Epithelial cell of proximal tubule (primary cell): ENCODE data around the gene MAGEC3. TPM values are rescaled to one million over a fixed set of nuclear protein-coding genes. Genes with fewer than 3 reads are reported as not detected.

Source experiments
- DNase-seq: peaks from one replicate; pipeline ENCODE4 v3.0.0-alpha.2; 2011; ENCODE audit warnings: low read depth
- H3K4me3 ChIP-seq: 2 replicates; pipeline ENCODE4 v1.5.1; 2011; ENCODE audit warnings: low read depth, mild to moderate bottlenecking, low read length
- CTCF ChIP-seq: conservative IDR thresholded peaks from 2 replicates; pipeline ENCODE4 v1.5.1; 2012; ENCODE audit warnings: low read depth, mild to moderate bottlenecking, low read length
- total RNA-seq: library from RNA; depleted of rRNA; stranded (reverse); fragments of >200 nt; gene quantifications from 2 replicates; pipeline ENCODE4 v1.2.3, GENCODE V29; 2015

The MAGEC3 gene
- total RNA-seq, 1 donor from 2014 or later = not detected

GRCh38 chrX:141941234-141941633 is 103.1 kb downstream of the MAGEC3 start:
- no peak overlapping the region for H3K4me3 ChIP-seq
- no peak for TF ChIP-seq CTCF
- DNase-seq = no peak

- DNase-seq = no peak
- H3K4me3 ChIP-seq = no peak overlapping the region
- no peak for TF ChIP-seq CTCF
Measured at GRCh38 chrX:141945426-141945825, 107.3 kb downstream of the MAGEC3 start.

GRCh38 chrX:141947350-141947749 is 109.2 kb downstream of the MAGEC3 start:
- H3K4me3 ChIP-seq = no peak overlapping the region
- DNase-seq = no peak
- no peak for TF ChIP-seq CTCF

Other genes starting within 250 kb of the MAGEC3 start
- not detected in 2 replicates for gene SPANXA2, start 248.6 kb upstream of the MAGEC3 start, total RNA-seq
- not detected in 2 replicates for gene SPANXD, start 139.6 kb upstream of the MAGEC3 start, total RNA-seq
- not detected in 2 replicates for gene MAGEC1, start 65.6 kb downstream of the MAGEC3 start, total RNA-seq